Stimulated activated CD8-positive, alpha-beta memory T cell treated with anti-CD3 and anti-CD28 coated beads, Interleukin-12 subunit alpha, Interleukin-12 subunit beta, amount 100 ng/mL, for 1 hour (primary cell): ENCODE measurements around the gene CTRB1.

Source experiments
- DNase-seq: peaks from one replicate; pipeline ENCODE4 v3.0.0-alpha.2; 2020; ENCODE audit warnings: low read depth

Gene CTRB1

GRCh38 chr16:75218256-75219076 lies at the start of gene CTRB1:
Gene CTRB1 (plus strand): TSS chr16:75218988. CDS start chr16:75219008, 20 bp downstream.
- DNase-seq = no peak

GRCh38 chr16:75169899-75170405 lies 48.8 kb upstream of the CTRB1 start:
- DNase-seq = no peak

- no peak for DNase-seq
Measured at GRCh38 chr16:75172578-75172977, 46.2 kb upstream of the CTRB1 start.

- no peak for DNase-seq
Measured at GRCh38 chr16:75175074-75175473, 43.7 kb upstream of the CTRB1 start.

DNA sequence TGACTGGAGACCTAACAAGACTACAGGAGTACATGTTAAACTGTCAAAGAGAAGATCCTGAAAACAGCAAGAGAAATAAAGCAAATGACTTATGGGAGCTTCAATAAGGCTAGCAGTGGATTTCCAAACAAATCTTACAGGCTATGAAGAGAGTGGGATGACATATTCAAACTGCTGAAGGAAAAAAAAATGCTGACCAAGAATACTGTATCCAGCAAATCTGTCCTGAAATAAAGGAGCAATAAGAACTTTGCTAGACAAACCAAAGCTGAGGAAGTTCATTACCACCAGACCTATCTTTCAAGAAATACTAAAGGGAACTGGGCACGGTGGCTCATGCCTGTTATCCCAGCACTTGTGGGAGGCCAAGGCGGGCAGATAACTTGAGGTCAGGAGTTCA lies 41.9 kb upstream of the CTRB1 start:
- no peak for DNase-seq

DNA sequence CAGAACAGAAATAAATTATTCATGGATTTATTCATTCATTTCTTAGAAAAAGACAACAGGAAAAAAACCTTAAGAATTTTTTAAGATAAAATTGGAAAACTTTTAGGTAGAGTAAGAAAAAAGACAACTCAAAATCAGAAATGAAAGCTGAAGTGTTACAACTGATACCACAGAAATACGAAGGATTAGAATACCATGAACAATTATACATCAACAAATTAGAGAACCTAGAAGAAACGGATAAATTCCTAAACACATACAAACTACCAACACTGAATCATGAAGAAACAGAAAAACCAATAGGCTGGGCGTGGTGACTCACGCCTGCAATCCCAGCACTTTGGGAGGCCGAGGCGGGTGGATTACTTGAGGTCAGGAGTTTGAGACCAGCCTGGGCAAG lies 39.6 kb upstream of the CTRB1 start:
- DNase-seq = no peak

DNA sequence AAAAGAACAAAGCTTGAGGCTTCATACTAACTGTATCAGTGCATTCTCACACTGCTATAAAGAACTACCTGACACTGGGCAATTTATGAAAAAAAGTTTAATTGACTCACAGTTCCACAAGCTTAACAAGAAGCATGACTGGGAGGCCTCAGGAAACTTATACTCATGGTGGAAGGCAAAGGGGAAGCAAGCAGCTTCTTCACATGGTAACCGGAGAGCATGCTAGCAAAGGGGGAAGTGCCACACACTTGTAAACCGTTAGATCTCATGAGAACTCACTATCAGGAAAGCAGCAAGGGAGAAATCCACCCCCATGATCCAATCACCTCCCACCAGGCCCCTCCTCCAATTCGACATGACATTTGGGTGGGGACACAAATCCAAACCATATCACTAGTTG lies 37.2 kb upstream of the CTRB1 start:
- DNase-seq = no peak

GRCh38 chr16:75188832-75189477 lies 29.8 kb upstream of the CTRB1 start:
- DNase-seq = no peak

- no peak for DNase-seq
Measured at GRCh38 chr16:75189638-75190245, 29.0 kb upstream of the CTRB1 start.

GRCh38 chr16:75192606-75193264 lies 26.1 kb upstream of the CTRB1 start:
- no peak for DNase-seq

DNA sequence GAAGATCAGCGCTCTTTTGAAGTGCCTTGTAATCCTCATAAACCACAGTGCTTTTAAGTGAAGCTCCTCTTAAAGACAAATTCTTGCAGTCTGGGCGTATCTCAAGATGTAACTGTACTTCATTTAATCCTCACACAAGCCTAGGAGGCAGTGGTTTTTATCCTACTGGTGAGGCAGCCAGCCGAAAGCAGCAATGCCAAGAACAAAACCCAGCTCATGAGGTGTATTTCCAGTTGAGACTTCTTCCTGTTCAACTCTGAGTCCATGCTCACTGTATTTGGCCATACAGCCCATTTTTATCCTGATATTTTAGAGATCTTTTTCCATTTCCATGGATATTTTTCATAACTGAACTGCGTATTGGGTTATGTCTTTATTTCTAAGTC lies 25.5 kb upstream of the CTRB1 start:
- DNase-seq = no peak

GRCh38 chr16:75193730-75194444 lies 24.9 kb upstream of the CTRB1 start:
- DNase-seq = no peak

GRCh38 chr16:75195811-75196790 lies 22.7 kb upstream of the CTRB1 start:
- DNase-seq = no peak

DNA sequence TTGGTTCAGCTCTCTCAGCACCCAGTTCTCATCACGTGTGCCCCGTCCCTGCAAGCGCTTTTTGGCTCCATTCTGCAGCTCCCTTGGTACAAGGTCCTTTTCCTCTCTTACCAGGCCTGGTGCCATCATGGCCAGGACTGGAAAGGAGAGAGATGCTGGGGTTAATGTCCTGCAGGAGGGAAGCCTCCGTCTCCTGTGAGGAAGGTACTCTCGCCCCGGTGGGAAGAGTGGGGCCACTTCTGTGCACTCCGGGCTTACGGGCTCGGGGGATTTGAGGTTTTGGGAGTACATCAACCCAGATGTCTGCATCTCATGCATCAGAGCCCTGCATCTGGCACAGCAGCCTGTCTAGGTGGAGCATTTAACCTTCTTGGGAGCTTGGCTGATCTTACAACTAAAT lies 22.0 kb upstream of the CTRB1 start:
- no peak for DNase-seq

DNA sequence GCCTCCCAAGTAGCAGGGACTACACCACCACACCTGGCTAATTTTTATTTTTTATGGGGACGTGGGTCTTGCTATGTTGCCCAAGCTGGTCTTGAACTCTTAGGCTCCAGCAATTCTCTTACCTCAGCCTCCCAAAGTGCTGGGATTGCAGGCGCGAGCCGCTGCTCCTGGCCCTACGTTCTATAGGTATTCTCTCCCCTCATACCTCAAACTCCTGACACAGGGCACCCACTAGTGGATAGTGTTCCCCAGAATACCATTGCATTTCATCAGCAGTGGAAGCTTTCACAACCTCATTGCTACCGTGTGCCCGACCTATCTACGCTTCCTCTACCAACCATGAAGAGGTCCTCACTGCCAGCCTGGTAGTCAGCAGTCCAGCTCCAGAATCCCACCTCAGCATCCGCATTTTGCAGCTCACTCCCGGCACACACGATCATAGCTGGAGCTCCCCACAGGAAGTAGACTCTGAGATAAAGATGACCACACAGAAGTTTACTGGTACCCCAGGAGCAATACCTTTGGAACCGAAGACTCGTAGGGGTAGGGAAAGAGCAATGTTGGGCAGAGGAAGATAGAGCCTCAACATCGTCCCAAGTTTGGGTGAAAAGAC lies 21.2 kb upstream of the CTRB1 start:
- no peak for DNase-seq

DNA sequence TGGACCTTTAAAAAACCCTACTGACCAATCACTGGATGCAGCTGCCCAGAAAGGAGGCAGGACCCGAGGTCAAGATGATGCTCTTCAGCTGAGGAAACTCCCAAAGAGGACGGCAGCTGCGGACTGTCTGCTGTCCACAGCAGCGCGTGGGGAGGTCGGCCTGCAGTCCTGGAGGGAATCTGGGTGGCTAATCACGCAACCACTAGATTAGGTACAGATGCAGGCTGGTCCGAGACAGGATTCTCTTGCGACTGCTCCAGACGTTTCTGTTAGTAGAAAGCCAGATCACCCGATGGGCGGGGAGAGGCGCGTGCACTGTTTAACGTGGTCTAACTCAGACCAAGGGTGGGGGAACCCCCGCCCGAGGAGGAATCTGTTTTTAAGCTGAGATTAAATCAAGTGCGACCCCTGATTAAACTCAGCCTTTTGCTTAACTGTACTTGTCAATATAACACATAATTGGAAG lies 20.6 kb upstream of the CTRB1 start:
- no peak for DNase-seq

- no peak for DNase-seq
Measured at GRCh38 chr16:75202069-75202590, 16.7 kb upstream of the CTRB1 start.

DNA sequence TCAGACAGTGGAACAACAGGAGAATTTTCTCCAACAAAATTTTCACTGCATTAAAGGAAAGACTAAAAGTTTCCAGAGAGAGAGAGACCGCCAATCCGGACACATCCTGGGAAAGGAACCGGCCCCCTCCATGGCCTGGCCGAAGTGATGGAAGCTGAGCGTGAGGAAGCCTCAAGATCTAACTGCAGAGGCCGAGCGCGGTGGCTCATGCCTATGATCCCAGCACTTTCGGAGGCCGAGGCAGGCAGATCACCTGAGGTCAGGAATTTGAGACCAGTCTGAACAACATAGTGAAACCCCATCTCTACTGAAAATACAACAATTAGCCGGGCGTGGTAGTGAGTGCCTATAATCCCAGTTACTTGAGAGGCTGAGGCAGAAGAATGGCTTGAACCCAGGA lies 15.7 kb upstream of the CTRB1 start:
- no peak for DNase-seq

- DNase-seq = no peak
Measured at GRCh38 chr16:75203667-75204409, 14.9 kb upstream of the CTRB1 start.
